H9 (cell line): Measurements from ENCODE around the gene EDDM3A. TPM values are rescaled to one million over a fixed set of nuclear protein-coding genes. Genes with fewer than 3 reads are reported as not detected.

ENCODE experiments used
- DNase-seq: peaks from one replicate; pipeline ENCODE4 v3.0.0-alpha.2; 2017
- H2AFZ ChIP-seq: one replicate; pipeline ENCODE4 v1.6.1; 2013; ENCODE audit warnings: mild to moderate bottlenecking, low read length, control low read depth, moderate library complexity
- H2AK5ac ChIP-seq: 2 replicates; pipeline ENCODE4 v1.6.1; 2013; ENCODE audit warnings: low read length, control low read depth, mixed read lengths; ENCODE audit not compliant: insufficient read length
- H2BK120ac ChIP-seq: one replicate; pipeline ENCODE4 v1.6.1; 2013; ENCODE audit warnings: low read depth, mild to moderate bottlenecking, low read length, control low read depth, inconsistent platforms; ENCODE audit not compliant: poor library complexity, severe bottlenecking
- H2BK12ac ChIP-seq: 2 replicates; pipeline ENCODE4 v1.6.1; 2013; ENCODE audit warnings: low read length, control low read depth, mixed read lengths, low read depth; ENCODE audit not compliant: insufficient read length
- H2BK15ac ChIP-seq: 2 replicates; pipeline ENCODE4 v1.6.1; 2013; ENCODE audit warnings: low read depth, low read length, control low read depth
- H2BK20ac ChIP-seq: one replicate; pipeline ENCODE4 v1.6.1; 2013; ENCODE audit warnings: low read depth, mild to moderate bottlenecking, low read length, control low read depth, inconsistent platforms; ENCODE audit not compliant: poor library complexity, severe bottlenecking
- H2BK5ac ChIP-seq: 2 replicates; pipeline ENCODE4 v1.6.1; 2013; ENCODE audit warnings: low read length, control low read depth, mixed read lengths; ENCODE audit not compliant: insufficient read length
- H3K14ac ChIP-seq: 2 replicates; pipeline ENCODE4 v1.6.1; 2013; ENCODE audit warnings: low read length, control low read depth; ENCODE audit not compliant: insufficient read depth
- H3K18ac ChIP-seq: 2 replicates; pipeline ENCODE4 v1.6.1; 2013; ENCODE audit warnings: low read depth, mild to moderate bottlenecking, mixed read lengths, low read length, control low read depth; ENCODE audit not compliant: insufficient read length
- H3K23ac ChIP-seq: 2 replicates; pipeline ENCODE4 v1.6.1; 2013; ENCODE audit warnings: low read length, control low read depth, mixed read lengths, low read depth; ENCODE audit not compliant: insufficient read length
- H3K23me2 ChIP-seq: 2 replicates; pipeline ENCODE4 v1.6.1; 2013; ENCODE audit warnings: low read depth, mild to moderate bottlenecking, mixed read lengths, low read length, control low read depth; ENCODE audit not compliant: insufficient read length, poor library complexity, severe bottlenecking
- H3K27ac ChIP-seq: 2 replicates; pipeline ENCODE4 v1.5.1; 2013; ENCODE audit warnings: low read length, control low read depth, mixed read lengths, low read depth; ENCODE audit not compliant: insufficient read length
- H3K27me3 ChIP-seq: 2 replicates; pipeline ENCODE4 v1.6.1; 2013; ENCODE audit warnings: low read length, control low read depth, inconsistent platforms; ENCODE audit not compliant: insufficient read depth
- H3K4ac ChIP-seq: 2 replicates; pipeline ENCODE4 v1.6.1; 2013; ENCODE audit warnings: low read depth, mild to moderate bottlenecking, control low read depth, inconsistent platforms, low read length, moderate library complexity
- H3K4me1 ChIP-seq: 2 replicates; pipeline ENCODE4 v1.6.1; 2013; ENCODE audit warnings: low read length, control low read depth, inconsistent platforms; ENCODE audit not compliant: insufficient read depth
- H3K4me2 ChIP-seq: 2 replicates; pipeline ENCODE4 v1.6.1; 2013; ENCODE audit warnings: low read length, control low read depth, mixed read lengths; ENCODE audit not compliant: insufficient read length, insufficient read depth
- H3K56ac ChIP-seq: 2 replicates; pipeline ENCODE4 v1.6.1; 2013; ENCODE audit warnings: low read depth, mild to moderate bottlenecking, mixed read lengths, low read length, control low read depth; ENCODE audit not compliant: insufficient read length
- H3K79me1 ChIP-seq: 2 replicates; pipeline ENCODE4 v1.6.1; 2013; ENCODE audit warnings: low read depth, mild to moderate bottlenecking, moderate library complexity, low read length, control low read depth, inconsistent platforms; ENCODE audit not compliant: insufficient read depth, poor library complexity, severe bottlenecking
- H3K79me2 ChIP-seq: 2 replicates; pipeline ENCODE4 v1.6.1; 2013; ENCODE audit warnings: low read length, control low read depth, inconsistent platforms; ENCODE audit not compliant: insufficient read depth
- H3K9ac ChIP-seq: 2 replicates; pipeline ENCODE4 v1.6.1; 2013; ENCODE audit warnings: low read length, control low read depth, mixed read lengths; ENCODE audit not compliant: insufficient read length; ENCODE audit errors: extremely low read depth
- H3K9me3 ChIP-seq: one replicate; pipeline ENCODE4 v1.6.1; 2013; ENCODE audit warnings: low read depth, low read length, inconsistent platforms; ENCODE audit not compliant: control insufficient read depth
- H3T11ph ChIP-seq: one replicate; pipeline ENCODE4 v1.6.1; 2013; ENCODE audit warnings: mild to moderate bottlenecking, low read length, control low read depth, inconsistent platforms
- H4K20me1 ChIP-seq: one replicate; pipeline ENCODE4 v1.6.1; 2013; ENCODE audit not compliant: control insufficient read depth, insufficient read length, insufficient read depth
- H4K5ac ChIP-seq: 2 replicates; pipeline ENCODE4 v1.6.1; 2013; ENCODE audit warnings: low read depth, mild to moderate bottlenecking, mixed read lengths, low read length, control low read depth; ENCODE audit not compliant: insufficient read length
- H4K8ac ChIP-seq: replicated peaks from 2 replicates; pipeline ENCODE4 v1.6.1; 2013; ENCODE audit warnings: low read length, control low read depth, mixed read lengths, low read depth; ENCODE audit not compliant: insufficient read length
- H4K91ac ChIP-seq: 2 replicates; pipeline ENCODE4 v1.6.1; 2013; ENCODE audit warnings: low read depth, mild to moderate bottlenecking, moderate library complexity, mixed read lengths, low read length, control low read depth; ENCODE audit not compliant: insufficient read length
- H3K27ac Mint-ChIP-seq, 3 experiments: 2 replicates in 2 of 3; 3 replicates in 1 of 3; pipeline ENCODE4 v1.8.0; 2020 to 2021; ENCODE audit warnings: mixed read lengths in 3 of 3, mild to moderate bottlenecking in 1 of 3, moderate library complexity in 1 of 3
- H3K27me3 Mint-ChIP-seq: 2 replicates; pipeline ENCODE4 v1.8.0; 2021; ENCODE audit warnings: low read depth, mild to moderate bottlenecking, moderate library complexity, mixed read lengths
- H3K36me3 Mint-ChIP-seq, 3 experiments: 2 replicates in 2 of 3; 3 replicates in 1 of 3; pipeline ENCODE4 v1.8.0; 2020 to 2021; ENCODE audit warnings: low read depth in 3 of 3, mixed read lengths in 3 of 3; ENCODE audit not compliant: insufficient read depth in 1 of 3
- H3K4me1 Mint-ChIP-seq, 2 experiments: 2 replicates each; pipeline ENCODE4 v1.8.0; 2020; ENCODE audit warnings: mixed read lengths in 2 of 2
- H3K4me3 Mint-ChIP-seq, 2 experiments: 2 replicates in 1 of 2; 3 replicates in 1 of 2; pipeline ENCODE4 v1.8.0; 2020 to 2021; ENCODE audit warnings: mild to moderate bottlenecking in 2 of 2, mixed read lengths in 2 of 2, moderate library complexity in 1 of 2
- H3K9me3 Mint-ChIP-seq, 2 experiments: 2 replicates in 1 of 2; 3 replicates in 1 of 2; pipeline ENCODE4 v1.8.0; 2020; ENCODE audit warnings: mild to moderate bottlenecking in 2 of 2, mixed read lengths in 2 of 2, moderate library complexity in 1 of 2
- total RNA-seq: library from RNA; stranded (reverse); gene quantifications from 2 replicates; pipeline ENCODE4 v1.2.1, GENCODE V29; 2021
- TF ChIP-seq, protein P1 (sequence below): fragments of 200-600 bp; sonication (generic); conservative IDR thresholded peaks from 3 replicates; pipeline ENCODE4 v1.8.0; 2021; ENCODE audit warnings: antibody characterized with exemption, mild to moderate bottlenecking

The EDDM3A gene
- total RNA-seq, 1 experiment from 2014 or later, result not detected

DNA sequence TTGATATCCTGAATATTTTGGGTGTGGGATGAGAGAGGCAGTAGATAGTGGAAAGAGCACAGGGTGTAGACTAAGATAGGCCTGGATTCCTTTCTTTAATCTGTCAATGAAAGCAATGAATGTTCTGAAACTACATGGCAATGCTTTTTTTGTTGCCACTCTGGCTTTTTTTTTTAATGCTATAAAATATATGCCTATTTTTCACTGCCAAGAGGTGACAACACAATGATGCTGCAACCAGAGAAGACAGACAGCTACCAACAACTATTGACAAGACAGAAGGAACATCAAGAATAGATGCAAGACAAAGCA, 47.7 kb upstream of the EDDM3A start:
- Histone ChIP-seq H2BK5ac (no peak overlapping the region), H3K4me1 (no peaks in the 10 kb centered on the region), H2BK120ac (no peak overlapping the region), H3K4ac (no peak overlapping the region), H3K79me2 (no peaks in the 10 kb centered on the region), H4K8ac (no peak overlapping the region), H3K23ac (no peak overlapping the region), H2AFZ (no peak overlapping the region), H3K79me1 (no peaks in the 10 kb centered on the region), H3K9ac (no peak overlapping the region), H3K14ac (no peak overlapping the region), H2BK20ac (no peak overlapping the region), H2AK5ac (no peak overlapping the region), H2BK12ac (no peak overlapping the region), H3T11ph (no peak overlapping the region), H3K9me3 (no peaks in the 10 kb centered on the region), H3K56ac (no peak overlapping the region), H3K27me3 (no peaks in the 10 kb centered on the region), H3K4me2 (no peak overlapping the region), H4K91ac (no peak overlapping the region), H4K20me1 (no peaks in the 10 kb centered on the region), H3K27ac (no peak overlapping the region), H2BK15ac (no peak overlapping the region), H3K18ac (no peak overlapping the region), H3K23me2 (no peaks in the 10 kb centered on the region), H4K5ac (no peak overlapping the region)
- Mint-ChIP-seq H3K36me3 (peaks cover 0 to 7% (median 0%) of the 10 kb centered on the region in 3 experiments; a peak in 3 of 7 replicates), H3K4me1 (peaks cover 8 to 10% of the 10 kb centered on the region in 2 experiments; a peak in 3 of 4 replicates), H3K9me3 (no peaks in the 10 kb centered on the region; a peak in 2 of 5 replicates), H3K27ac (no peak overlapping the region), H3K27me3 (no peaks in the 10 kb centered on the region), H3K4me3 (no peak overlapping the region)
- TF ChIP-seq, protein P1, sequence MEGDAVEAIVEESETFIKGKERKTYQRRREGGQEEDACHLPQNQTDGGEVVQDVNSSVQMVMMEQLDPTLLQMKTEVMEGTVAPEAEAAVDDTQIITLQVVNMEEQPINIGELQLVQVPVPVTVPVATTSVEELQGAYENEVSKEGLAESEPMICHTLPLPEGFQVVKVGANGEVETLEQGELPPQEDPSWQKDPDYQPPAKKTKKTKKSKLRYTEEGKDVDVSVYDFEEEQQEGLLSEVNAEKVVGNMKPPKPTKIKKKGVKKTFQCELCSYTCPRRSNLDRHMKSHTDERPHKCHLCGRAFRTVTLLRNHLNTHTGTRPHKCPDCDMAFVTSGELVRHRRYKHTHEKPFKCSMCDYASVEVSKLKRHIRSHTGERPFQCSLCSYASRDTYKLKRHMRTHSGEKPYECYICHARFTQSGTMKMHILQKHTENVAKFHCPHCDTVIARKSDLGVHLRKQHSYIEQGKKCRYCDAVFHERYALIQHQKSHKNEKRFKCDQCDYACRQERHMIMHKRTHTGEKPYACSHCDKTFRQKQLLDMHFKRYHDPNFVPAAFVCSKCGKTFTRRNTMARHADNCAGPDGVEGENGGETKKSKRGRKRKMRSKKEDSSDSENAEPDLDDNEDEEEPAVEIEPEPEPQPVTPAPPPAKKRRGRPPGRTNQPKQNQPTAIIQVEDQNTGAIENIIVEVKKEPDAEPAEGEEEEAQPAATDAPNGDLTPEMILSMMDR, result peak; percentile 12; the same call in 1 of the 3 replicates
- no peak for DNase-seq
